ENCODE measurements around the gene VHLL. TPM values are rescaled to one million over a fixed set of nuclear protein-coding genes. Genes with fewer than 3 reads are reported as not detected.

Gene VHLL
- total RNA-seq, 4 donors from 2014 or later: not detected

- ATAC-seq (ENCODE audit: low FRiP score) (no peak), DNase-seq (ENCODE audit: low spot score) (no peak)
- TF ChIP-seq CTCF (IDR thresholded peaks at IDR 0.05): no peak
These were observed 40.2 kb downstream of the VHLL start for GRCh38 chr1:156258859-156259258.

GRCh38 chr1:156257711-156258110 lies 41.4 kb downstream of the VHLL start:
- no peak for TF ChIP-seq CTCF (IDR thresholded peaks at IDR 0.05)
- ATAC-seq (ENCODE audit: low FRiP score) (no peak), DNase-seq (ENCODE audit: low spot score) (no peak)

- DNase-seq (ENCODE audit: low spot score) (no peak), ATAC-seq (ENCODE audit: low FRiP score) (no peak)
- TF ChIP-seq CTCF (IDR thresholded peaks at IDR 0.05): no peak
These were observed 45.5 kb downstream of the VHLL start for GRCh38 chr1:156253634-156254033.

GRCh38 chr1:156251527-156251926 lies 47.6 kb downstream of the VHLL start:
- no peak for TF ChIP-seq CTCF (IDR thresholded peaks at IDR 0.05)
- DNase-seq (ENCODE audit: low spot score) (no peak), ATAC-seq (ENCODE audit: low FRiP score) (no peak)

GRCh38 chr1:156249593-156249992 lies 49.5 kb downstream of the VHLL start:
- no peak for TF ChIP-seq CTCF (IDR thresholded peaks at IDR 0.05)
- ATAC-seq (ENCODE audit: low FRiP score) (no peak), DNase-seq (ENCODE audit: low spot score) (no peak)

Other genes starting within 250 kb of the VHLL start
- 10 to 100 TPM; 16.2 to 24.5 (median 18.6) TPM for gene UBQLN4, start 245.5 kb downstream of the VHLL start, total RNA-seq
- gene LAMTOR2, start 244.5 kb downstream of the VHLL start, total RNA-seq: 10 to 100 TPM; 45.8 to 74.3 (median 65.0) TPM
- gene RAB25, start 238.1 kb downstream of the VHLL start, total RNA-seq: under 1 TPM in 1 of 4 donors, not detected in 3; 0.84 TPM
- gene MEX3A, start 216.8 kb downstream of the VHLL start, total RNA-seq: under 1 TPM; 0.56 to 0.96 (median 0.66) TPM
- 1,000 to 10,000 TPM in 1 of 4 donors, 100 to 1,000 TPM in 3; 288 to 1,820 (median 589) TPM for gene LMNA, start 184.6 kb downstream of the VHLL start, total RNA-seq
- gene SEMA4A, start 145.7 kb downstream of the VHLL start, total RNA-seq: 10 to 100 TPM in 3 of 4 donors, 1 to 10 TPM in 1; 4.1 to 99.1 (median 24.6) TPM
- gene SLC25A44, start 105.2 kb downstream of the VHLL start, total RNA-seq: 10 to 100 TPM; 19.1 to 89.8 (median 36.3) TPM
- gene PMF1, start 86.3 kb downstream of the VHLL start, total RNA-seq: 10 to 100 TPM; 34.0 to 74.8 (median 49.5) TPM
- gene BGLAP, start 57.1 kb downstream of the VHLL start, total RNA-seq: 1 to 10 TPM in 1 of 4 donors, under 1 TPM in 1, not detected in 2; 0.82 to 5.0 TPM
- gene PAQR6, start 51.3 kb downstream of the VHLL start, total RNA-seq: 1 to 10 TPM in 3 of 4 donors, under 1 TPM in 1; 0.74 to 3.4 (median 1.6) TPM
- 10 to 100 TPM; 51.0 to 81.2 (median 53.2) TPM for gene SMG5, start 16.5 kb downstream of the VHLL start, total RNA-seq
- gene TMEM79, start 15.0 kb downstream of the VHLL start, total RNA-seq: 1 to 10 TPM; 1.3 to 4.3 (median 1.4) TPM
- 10 to 100 TPM; 44.0 to 71.1 (median 55.9) TPM for gene GLMP, start 3.6 kb downstream of the VHLL start, total RNA-seq
- gene CCT3, start 39.0 kb upstream of the VHLL start, total RNA-seq: 100 to 1,000 TPM; 187 to 277 (median 213) TPM
- not detected for gene TSACC, start 39.2 kb upstream of the VHLL start, total RNA-seq
- not detected for gene RHBG, start 69.9 kb upstream of the VHLL start, total RNA-seq
- gene MEF2D, start 201.5 kb upstream of the VHLL start, total RNA-seq: 10 to 100 TPM; 22.8 to 33.8 (median 28.1) TPM

All from omental fat pad (tissue), 4 donors.